OCI-LY7 (cell line): Measurements from ENCODE around the gene RNF214. TPM values are rescaled to one million over a fixed set of nuclear protein-coding genes. Genes with fewer than 3 reads are reported as not detected.

Experiments used
- BruUV-seq: library from RNA; stranded (reverse); fragments of 400-500 nt; replicated peaks from 2 replicates; lab custom pipeline; 2021; lab: Mats Ljungman, UMichigan
- CTCF ChIA-PET: fragments of 300-600 bp; sonication (Branson Sonifier 250); formaldehyde crosslinking; loops from one replicate; lab custom pipeline; 2022; ENCODE audit warnings: antibody characterized with exemption; ENCODE audit not compliant: unreplicated experiment; lab: Charles Lee
- POLR2A ChIA-PET: fragments of 300-600 bp; sonication (Branson Sonifier 250); formaldehyde crosslinking; loops from one replicate; lab custom pipeline; 2022; ENCODE audit warnings: antibody characterized with exemption; lab: Charles Lee
- DNase-seq: peaks from one replicate; pipeline ENCODE4 v3.0.0-alpha.2; 2015; ENCODE audit warnings: low spot score
- H2AFZ ChIP-seq: fragments of 200-600 bp; sonication (generic), shearing (Covaris generic); 2 replicates; pipeline ENCODE4 v1.6.1; 2014; ENCODE audit warnings: mild to moderate bottlenecking, antibody characterized with exemption, low read length, moderate library complexity
- H3K27ac ChIP-seq: fragments of 200-600 bp; sonication (generic); 2 replicates; pipeline ENCODE4 v1.5.1; 2014; ENCODE audit warnings: mixed run types, low read depth, mild to moderate bottlenecking, moderate library complexity, low read length, inconsistent platforms; ENCODE audit not compliant: poor library complexity, severe bottlenecking
- H3K36me3 ChIP-seq: fragments of 200-600 bp; sonication (generic); 2 replicates; pipeline ENCODE4 v1.6.1; 2014; ENCODE audit warnings: mild to moderate bottlenecking, antibody characterized with exemption, low read length, moderate library complexity, mixed read lengths; ENCODE audit not compliant: insufficient read depth
- H3K4me1 ChIP-seq: fragments of 200-600 bp; sonication (generic); 2 replicates; pipeline ENCODE4 v1.5.1; 2014; ENCODE audit warnings: mild to moderate bottlenecking, low read length; ENCODE audit not compliant: insufficient read depth, poor library complexity, severe bottlenecking
- H3K4me2 ChIP-seq: fragments of 200-600 bp; sonication (generic); 2 replicates; pipeline ENCODE4 v1.6.1; 2014; ENCODE audit warnings: mild to moderate bottlenecking, low read length
- H3K4me3 ChIP-seq: fragments of 200-600 bp; sonication (generic); 2 replicates; pipeline ENCODE4 v1.5.1; 2014; ENCODE audit warnings: mild to moderate bottlenecking, low read depth, low read length; ENCODE audit not compliant: poor library complexity, severe bottlenecking
- H3K79me2 ChIP-seq: fragments of 200-600 bp; sonication (generic); 2 replicates; pipeline ENCODE4 v1.6.1; 2016; ENCODE audit warnings: low read depth, mild to moderate bottlenecking, low read length, moderate library complexity, mixed read lengths; ENCODE audit not compliant: insufficient read depth
- H3K9me2 ChIP-seq: fragments of 200-600 bp; sonication (generic); 2 replicates; pipeline ENCODE4 v1.6.1; 2016; ENCODE audit warnings: mild to moderate bottlenecking, low read length, mixed read lengths; ENCODE audit not compliant: insufficient read depth
- H3K9me3 ChIP-seq: fragments of 200-600 bp; sonication (generic); 2 replicates; pipeline ENCODE4 v1.6.1; 2014; ENCODE audit warnings: mild to moderate bottlenecking, mixed run types, low read length, mixed read lengths
- H4K20me1 ChIP-seq: fragments of 200-600 bp; sonication (generic); 2 replicates; pipeline ENCODE4 v1.6.1; 2014; ENCODE audit warnings: mild to moderate bottlenecking, antibody characterized with exemption, low read length, moderate library complexity, mixed read lengths; ENCODE audit not compliant: insufficient read depth
- CTCF ChIP-seq: fragments of 200-600 bp; sonication (generic); conservative IDR thresholded peaks from 2 replicates; pipeline ENCODE4 v1.5.1; 2014; ENCODE audit warnings: mild to moderate bottlenecking, antibody characterized with exemption, low read length, moderate library complexity, mixed read lengths
- EZH2phosphoT487 ChIP-seq: fragments of 200-600 bp; sonication (generic); IDR thresholded peaks from 2 replicates; pipeline ENCODE4 v1.6.1; 2018; ENCODE audit warnings: low read depth, borderline replicate concordance, mild to moderate bottlenecking, mixed run types, antibody characterized with exemption, low read length, moderate library complexity, mixed read lengths
- intact Hi-C: fragments of 100-400 bp; cut with micrococcal nuclease; formaldehyde crosslinking; loops from one replicate; pipeline ENCODE4 v1.10.0; 2022; ENCODE audit not compliant: unreplicated experiment
- total RNA-seq, 2 experiments: library from RNA; depleted of rRNA in 1 of 2; stranded (reverse); fragments of >200 nt in 1 of 2; shearing (Covaris generic) in 1 of 2; gene quantifications; 2 replicates each; pipeline ENCODE4 v1.2.3, GENCODE V29; 2014 to 2022

RNF214 gene
- total RNA-seq, 2 experiments from 2014 or later = 11.2 to 30.2 TPM

- Histone ChIP-seq H3K79me2 (no peaks in the 10 kb centered on the region), H3K27ac (no peak overlapping the region), H3K4me1 (no peaks in the 10 kb centered on the region), H2AFZ (no peak overlapping the region), H4K20me1 (no peaks in the 10 kb centered on the region), H3K4me2 (no peak overlapping the region), H3K4me3 (no peak overlapping the region), H3K9me3 (no peaks in the 10 kb centered on the region), H3K9me2 (no peaks in the 10 kb centered on the region), H3K36me3 (peaks cover 21% of the 10 kb centered on the region)
- intact Hi-C loops = no loop called here
- CTCF ChIA-PET = no interaction called here
- no peak for TF ChIP-seq CTCF
- no peak for TF ChIP-seq EZH2phosphoT487
- DNase-seq = no peak
- POLR2A ChIA-PET = interaction anchor here (0.7 kb wide), 1 partner anchor 15 kb away, joined by 3 read pairs; no protein-coding TSS in a partner anchor
- BruUV-seq = no TSS peak
These were observed 57.3 kb downstream of the RNF214 start for GRCh38 chr11:117289795-117290194.

- H3K36me3 ChIP-seq = peaks cover 10% of the 10 kb centered on the region
- no peak for DNase-seq
- H3K9me2 ChIP-seq = no peaks in the 10 kb centered on the region
- BruUV-seq = no TSS peak
- intact Hi-C loops = no loop called here
- no peak within 1 kb of the TSS for H3K4me3 ChIP-seq
- ChIA-PET CTCF (no interaction called here), POLR2A (no interaction called here)
- no peak within 1 kb of the TSS for H3K27ac ChIP-seq
- no peaks in the 10 kb centered on the region for H3K79me2 ChIP-seq
- no peak within 1 kb of the TSS for H3K4me2 ChIP-seq
- TF ChIP-seq CTCF (no peak), EZH2phosphoT487 (no peak)
- no peaks in the 10 kb centered on the region for H3K4me1 ChIP-seq
- H2AFZ ChIP-seq = no peak within 1 kb of the TSS
- no peaks in the 10 kb centered on the region for H4K20me1 ChIP-seq
- no peaks in the 10 kb centered on the region for H3K9me3 ChIP-seq
These were observed 58.4 kb downstream of the RNF214 start, which contains the start of gene BACE1-AS for GRCh38 chr11:117290809-117291396. TSS of gene BACE1-AS (plus strand) at chr11:117291346.

GRCh38 chr11:117292616-117293015 lies 60.1 kb downstream of the RNF214 start:
- intact Hi-C loops = no loop called here
- Histone ChIP-seq H3K9me2 (no peaks in the 10 kb centered on the region), H3K9me3 (no peaks in the 10 kb centered on the region), H3K79me2 (no peaks in the 10 kb centered on the region), H4K20me1 (no peaks in the 10 kb centered on the region), H3K4me3 (no peak overlapping the region), H3K36me3 (no peaks in the 10 kb centered on the region), H3K4me2 (no peak overlapping the region), H2AFZ (no peak overlapping the region), H3K27ac (no peak overlapping the region), H3K4me1 (no peaks in the 10 kb centered on the region)
- no peak for DNase-seq
- TF ChIP-seq EZH2phosphoT487 (no peak), CTCF (no peak)
- POLR2A ChIA-PET = interaction anchor here (0.6 kb wide), 1 partner anchor 457 kb away, joined by 4 read pairs; no protein-coding TSS in a partner anchor
- BruUV-seq = no TSS peak
- CTCF ChIA-PET = no interaction called here
